ENCODE data around the gene SLC35D1. TPM values are rescaled to one million over a fixed set of nuclear protein-coding genes. Genes with fewer than 3 reads are reported as not detected.

SLC35D1 gene
- total and polyA plus RNA-seq, 4 donors, result 22.9 to 100 (median 29.5) TPM

DNA sequence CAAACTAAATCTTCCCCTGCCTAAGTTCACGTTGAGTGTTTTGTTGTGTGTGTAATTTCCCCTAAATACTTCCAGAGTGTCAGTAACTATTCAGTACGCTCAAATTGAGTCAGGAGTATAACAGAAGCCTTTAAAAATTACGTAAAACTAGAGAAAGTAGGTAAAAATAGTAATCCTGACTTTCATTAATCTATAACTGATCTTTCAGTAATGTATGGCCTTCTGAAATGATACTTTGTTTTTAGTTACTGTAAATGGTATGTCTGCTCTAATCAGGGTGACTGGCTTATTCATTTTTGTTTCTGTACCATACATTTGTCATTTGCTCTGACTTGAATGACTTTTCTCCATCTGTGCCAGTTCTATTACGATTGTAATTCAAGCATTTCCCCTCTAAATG lies 99.7 kb downstream of the SLC35D1 start:
- Histone ChIP-seq H3K36me3 (ENCODE audit: control insufficient read depth in 4 of 4, insufficient read depth in 3 of 4, low read depth in 1 of 4, low read length in 3 of 4) (peaks cover 3 to 21% (median 17%) of the 10 kb centered on the region in 4 donors), H3K27me3 (ENCODE audit: control insufficient read depth in 4 of 4, insufficient read depth in 4 of 4, low read length in 3 of 4) (no peaks in the 10 kb centered on the region), H3K9me3 (ENCODE audit: control insufficient read depth in 4 of 4, low read length in 3 of 4) (no peaks in the 10 kb centered on the region), H3K9ac (ENCODE audit: low read depth in 1 of 2, low read length in 2 of 2) (no peak overlapping the region), H3K4me3 (ENCODE audit: low read depth in 1 of 3, low read length in 3 of 3) (no peak overlapping the region), H3K27ac (ENCODE audit: low read depth in 1 of 2, low read length in 2 of 2) (no peak overlapping the region), H3K4me1 (ENCODE audit: control insufficient read depth in 4 of 4, insufficient read depth in 4 of 4, low read length in 3 of 4) (no peaks in the 10 kb centered on the region)
- DNase-seq (ENCODE audit: low spot score), result no peak
- TF ChIP-seq TAF1 (conservative IDR thresholded peaks at IDR 0.05) (no peak), CTCF (IDR thresholded peaks at IDR 0.05; ENCODE audit: low read depth, low read length, missing input control) (no peak), FOXA1 (IDR thresholded peaks at IDR 0.05) (no peak), FOXA2 (IDR thresholded peaks at IDR 0.05) (no peak), YY1 (IDR thresholded peaks at IDR 0.05) (no peak), JUND (IDR thresholded peaks at IDR 0.05) (no peak), HNF4G (IDR thresholded peaks at IDR 0.05) (no peak), HNF4A (conservative IDR thresholded peaks at IDR 0.05) (no peak), ATF3 (IDR thresholded peaks at IDR 0.05) (no peak), RAD21 (IDR thresholded peaks at IDR 0.05) (no peak), ZBTB33 (IDR thresholded peaks at IDR 0.05) (no peak), RXRA (IDR thresholded peaks at IDR 0.05) (no peak), GABPA (IDR thresholded peaks at IDR 0.05 in 1 of 2, conservative IDR thresholded peaks at IDR 0.05 in 1 of 2) (no peak)
- TF ChIP-seq, protein P1, sequence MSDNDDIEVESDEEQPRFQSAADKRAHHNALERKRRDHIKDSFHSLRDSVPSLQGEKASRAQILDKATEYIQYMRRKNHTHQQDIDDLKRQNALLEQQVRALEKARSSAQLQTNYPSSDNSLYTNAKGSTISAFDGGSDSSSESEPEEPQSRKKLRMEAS (IDR thresholded peaks at IDR 0.05), result no peak
- TF ChIP-seq, protein P2, sequence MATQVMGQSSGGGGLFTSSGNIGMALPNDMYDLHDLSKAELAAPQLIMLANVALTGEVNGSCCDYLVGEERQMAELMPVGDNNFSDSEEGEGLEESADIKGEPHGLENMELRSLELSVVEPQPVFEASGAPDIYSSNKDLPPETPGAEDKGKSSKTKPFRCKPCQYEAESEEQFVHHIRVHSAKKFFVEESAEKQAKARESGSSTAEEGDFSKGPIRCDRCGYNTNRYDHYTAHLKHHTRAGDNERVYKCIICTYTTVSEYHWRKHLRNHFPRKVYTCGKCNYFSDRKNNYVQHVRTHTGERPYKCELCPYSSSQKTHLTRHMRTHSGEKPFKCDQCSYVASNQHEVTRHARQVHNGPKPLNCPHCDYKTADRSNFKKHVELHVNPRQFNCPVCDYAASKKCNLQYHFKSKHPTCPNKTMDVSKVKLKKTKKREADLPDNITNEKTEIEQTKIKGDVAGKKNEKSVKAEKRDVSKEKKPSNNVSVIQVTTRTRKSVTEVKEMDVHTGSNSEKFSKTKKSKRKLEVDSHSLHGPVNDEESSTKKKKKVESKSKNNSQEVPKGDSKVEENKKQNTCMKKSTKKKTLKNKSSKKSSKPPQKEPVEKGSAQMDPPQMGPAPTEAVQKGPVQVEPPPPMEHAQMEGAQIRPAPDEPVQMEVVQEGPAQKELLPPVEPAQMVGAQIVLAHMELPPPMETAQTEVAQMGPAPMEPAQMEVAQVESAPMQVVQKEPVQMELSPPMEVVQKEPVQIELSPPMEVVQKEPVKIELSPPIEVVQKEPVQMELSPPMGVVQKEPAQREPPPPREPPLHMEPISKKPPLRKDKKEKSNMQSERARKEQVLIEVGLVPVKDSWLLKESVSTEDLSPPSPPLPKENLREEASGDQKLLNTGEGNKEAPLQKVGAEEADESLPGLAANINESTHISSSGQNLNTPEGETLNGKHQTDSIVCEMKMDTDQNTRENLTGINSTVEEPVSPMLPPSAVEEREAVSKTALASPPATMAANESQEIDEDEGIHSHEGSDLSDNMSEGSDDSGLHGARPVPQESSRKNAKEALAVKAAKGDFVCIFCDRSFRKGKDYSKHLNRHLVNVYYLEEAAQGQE (IDR thresholded peaks at IDR 0.05), result no peak
- 92% methylated on average over 4 of the region's 4 CpGs for WGBS

DNA sequence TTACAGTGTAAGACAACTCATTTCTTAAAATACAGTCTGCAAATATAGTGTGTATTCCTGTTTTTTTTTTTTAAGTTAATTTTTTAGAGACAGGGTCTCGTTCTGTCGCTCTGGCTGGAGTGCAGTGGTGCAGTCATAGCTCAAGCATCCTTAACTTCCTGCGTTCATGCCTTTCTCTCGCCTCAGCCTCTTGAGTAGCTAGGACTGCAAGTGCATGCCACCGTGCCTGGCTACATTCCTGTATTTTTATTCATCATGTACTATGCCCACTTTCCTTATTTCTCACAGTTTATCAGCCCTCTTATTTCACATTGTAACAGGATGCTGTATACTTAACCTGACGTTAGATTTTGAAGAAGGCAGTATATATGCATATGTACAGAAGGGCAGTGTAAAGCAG lies 102.4 kb downstream of the SLC35D1 start:
- TF ChIP-seq HNF4G (IDR thresholded peaks at IDR 0.05) (no peak), GABPA (IDR thresholded peaks at IDR 0.05 in 1 of 2, conservative IDR thresholded peaks at IDR 0.05 in 1 of 2) (no peak), RXRA (IDR thresholded peaks at IDR 0.05) (no peak), FOXA1 (IDR thresholded peaks at IDR 0.05) (no peak), YY1 (IDR thresholded peaks at IDR 0.05) (no peak), EGR1 (IDR thresholded peaks at IDR 0.05; ENCODE audit: low read depth in 2 of 2) (no peak), RAD21 (IDR thresholded peaks at IDR 0.05) (no peak), JUND (IDR thresholded peaks at IDR 0.05) (no peak), FOXA2 (IDR thresholded peaks at IDR 0.05) (no peak)
- TF ChIP-seq, protein P1 (IDR thresholded peaks at IDR 0.05), result no peak
- Histone ChIP-seq H3K4me3 (ENCODE audit: low read depth in 1 of 3, low read length in 3 of 3) (no peak overlapping the region), H3K36me3 (ENCODE audit: control insufficient read depth in 4 of 4, insufficient read depth in 3 of 4, low read depth in 1 of 4, low read length in 3 of 4) (peaks cover 5 to 38% (median 14%) of the 10 kb centered on the region in 4 donors), H3K9me3 (ENCODE audit: control insufficient read depth in 4 of 4, low read length in 3 of 4) (no peaks in the 10 kb centered on the region), H3K27me3 (ENCODE audit: control insufficient read depth in 4 of 4, insufficient read depth in 4 of 4, low read length in 3 of 4) (no peaks in the 10 kb centered on the region), H3K27ac (ENCODE audit: low read depth in 1 of 2, low read length in 2 of 2) (no peak overlapping the region), H3K9ac (ENCODE audit: low read depth in 1 of 2, low read length in 2 of 2) (no peak overlapping the region), H3K4me1 (ENCODE audit: control insufficient read depth in 4 of 4, insufficient read depth in 4 of 4, low read length in 3 of 4) (no peaks in the 10 kb centered on the region)
- 97% methylated on average over 6 of the region's 6 CpGs for WGBS
- DNase-seq (ENCODE audit: low spot score), result no peak

Measured in liver (tissue), 9 donors.